ENCODE data around the gene LOXHD1. TPM values are rescaled to one million over a fixed set of nuclear protein-coding genes. Genes with fewer than 3 reads are reported as not detected.

Gene LOXHD1
- total RNA-seq, 1 donor from 2014 or later: not detected

- peak; percentile 8 for DNase-seq (ENCODE audit: low read depth)
Measured at GRCh38 chr18:46449033-46449432, 208.0 kb downstream of the LOXHD1 start.

- DNase-seq (ENCODE audit: low read depth): no peak
Measured at GRCh38 chr18:46448347-46448746, 208.7 kb downstream of the LOXHD1 start.

- DNase-seq (ENCODE audit: low read depth): no peak
Measured at GRCh38 chr18:46447792-46448191, 209.2 kb downstream of the LOXHD1 start.

GRCh38 chr18:46447323-46447722 is 209.7 kb downstream of the LOXHD1 start:
- no peak for DNase-seq (ENCODE audit: low read depth)

- DNase-seq (ENCODE audit: low read depth): peak; percentile 34
Measured at GRCh38 chr18:46445522-46446313, 211.3 kb downstream of the LOXHD1 start.

GRCh38 chr18:46439037-46439436 is 218.0 kb downstream of the LOXHD1 start:
- no peak for DNase-seq (ENCODE audit: low read depth)

GRCh38 chr18:46437061-46437460 is 220.0 kb downstream of the LOXHD1 start:
- DNase-seq (ENCODE audit: low read depth): no peak

GRCh38 chr18:46436621-46437020 is 220.4 kb downstream of the LOXHD1 start:
- DNase-seq (ENCODE audit: low read depth): no peak

- no peak for DNase-seq (ENCODE audit: low read depth)
Measured at GRCh38 chr18:46435031-46435430, 222.0 kb downstream of the LOXHD1 start.

- DNase-seq (ENCODE audit: low read depth): no peak
Measured at GRCh38 chr18:46434629-46435028, 222.4 kb downstream of the LOXHD1 start.

- DNase-seq (ENCODE audit: low read depth): no peak
Measured at GRCh38 chr18:46433121-46433826, 223.7 kb downstream of the LOXHD1 start.

- no peak for DNase-seq (ENCODE audit: low read depth)
Measured at GRCh38 chr18:46431522-46432171, 225.4 kb downstream of the LOXHD1 start.

GRCh38 chr18:46429649-46430224 is 227.3 kb downstream of the LOXHD1 start:
- no peak for DNase-seq (ENCODE audit: low read depth)

- no peak for DNase-seq (ENCODE audit: low read depth)
Measured at GRCh38 chr18:46429130-46429529, 227.9 kb downstream of the LOXHD1 start.

- DNase-seq (ENCODE audit: low read depth): no peak
Measured at GRCh38 chr18:46428368-46428767, 228.7 kb downstream of the LOXHD1 start.

- no peak for DNase-seq (ENCODE audit: low read depth)
Measured at GRCh38 chr18:46427216-46427995, 229.6 kb downstream of the LOXHD1 start.

Other genes starting within 250 kb of the LOXHD1 start
- gene ST8SIA5, start 99.8 kb upstream of the LOXHD1 start, total RNA-seq: under 0.01 and 0.75 TPM in 2 replicates

Measured in renal cortical epithelial cell (primary cell).